SK-N-SH (cell line): Measurements from ENCODE around the gene PARD3. TPM values are rescaled to one million over a fixed set of nuclear protein-coding genes. Genes with fewer than 3 reads are reported as not detected.

Source experiments
- CTCF ChIA-PET: fragments of 300-600, 350-600 bp; formaldehyde crosslinking; extraction: SDS; loops from one replicate; lab custom pipeline; 2021; lab: Yijun Ruan, JAX
- POLR2A ChIA-PET: fragments of 350-600 bp; sonication (Branson Sonifier 250); formaldehyde crosslinking; extraction: SDS; loops from one replicate; lab custom pipeline; 2020; ENCODE audit warnings: antibody characterized with exemption, inconsistent platforms; lab: Yijun Ruan, JAX
- DNase-seq: peaks from one replicate; pipeline ENCODE4 v3.0.0; 2012
- H2AFZ ChIP-seq: fragments of 200-600 bp; sonication (generic); 2 replicates; pipeline ENCODE4 v1.8.1; 2016; ENCODE audit warnings: antibody characterized with exemption, mild to moderate bottlenecking, low read depth
- H3F3A ChIP-seq: fragments of 200-600 bp; sonication (generic); replicated peaks from 2 replicates; pipeline ENCODE3; 2016; ENCODE audit warnings: antibody characterized with exemption, mild to moderate bottlenecking; ENCODE audit not compliant: insufficient read depth
- H3K27ac ChIP-seq, 2 experiments: fragments of 200-500 bp in 1 of 2; fragments of 200-600 bp in 1 of 2; sonication (Bioruptor generic) in 1 of 2; sonication (generic), shearing (Covaris generic) in 1 of 2; 2 replicates each; pipeline versions ENCODE4 v1.5.1 to v1.6.1; 2014 to 2016; ENCODE audit warnings: low read depth in 2 of 2, inconsistent platforms in 1 of 2, low read length in 1 of 2, mild to moderate bottlenecking in 1 of 2, mixed read lengths in 1 of 2
- H3K27me3 ChIP-seq: fragments of 200-600 bp; sonication (generic), shearing (Covaris generic); 2 replicates; pipeline ENCODE4 v1.6.1; 2016; ENCODE audit warnings: mixed run types; ENCODE audit not compliant: insufficient read depth
- H3K36me3 ChIP-seq, 2 experiments: fragments of 200-500 bp in 1 of 2; fragments of 200-600 bp in 1 of 2; sonication (Bioruptor generic) in 1 of 2; sonication (generic) in 1 of 2; replicated peaks in 1 of 2; 2 replicates each; pipeline versions ENCODE3 to v1.5.1; 2014 to 2016; ENCODE audit warnings: low read length in 1 of 2, mild to moderate bottlenecking in 1 of 2; ENCODE audit not compliant: insufficient read depth in 2 of 2, control insufficient read depth in 1 of 2
- H3K4me1 ChIP-seq, 2 experiments: fragments of 200-500 bp in 1 of 2; fragments of 200-600 bp in 1 of 2; sonication (Bioruptor generic) in 1 of 2; sonication (generic), shearing (Covaris generic) in 1 of 2; 2 replicates each; pipeline versions ENCODE4 v1.5.1 to v1.6.1; 2014 to 2016; ENCODE audit warnings: low read depth in 1 of 2, low read length in 1 of 2, mixed run types in 1 of 2; ENCODE audit not compliant: insufficient read depth in 2 of 2, control insufficient read depth in 1 of 2
- H3K4me2 ChIP-seq: fragments of 200-600 bp; sonication (generic), shearing (Covaris generic); 2 replicates; pipeline ENCODE4 v1.6.1; 2017; ENCODE audit warnings: mixed run types
- H3K4me3 ChIP-seq, 2 experiments: fragments of 200-500 bp in 1 of 2; fragments of 200-600 bp in 1 of 2; sonication (Bioruptor generic) in 1 of 2; sonication (generic), shearing (Covaris generic) in 1 of 2; 2 replicates each; pipeline versions ENCODE4 v1.5.1 to v1.8.1; 2014 to 2016; ENCODE audit warnings: low read depth in 2 of 2, inconsistent platforms in 1 of 2, low read length in 1 of 2, mild to moderate bottlenecking in 1 of 2, mixed read lengths in 1 of 2, moderate library complexity in 1 of 2
- H3K79me2 ChIP-seq: fragments of 200-600 bp; sonication (generic); 2 replicates; pipeline ENCODE4 v1.8.1; 2017; ENCODE audit warnings: mild to moderate bottlenecking; ENCODE audit not compliant: insufficient read depth
- H3K9ac ChIP-seq: fragments of 200-600 bp; sonication (generic); 2 replicates; pipeline ENCODE4 v1.6.1; 2017; ENCODE audit warnings: mixed run types
- H3K9me2 ChIP-seq: fragments of 200-600 bp; sonication (generic); 2 replicates; pipeline ENCODE4 v1.6.1; 2017; ENCODE audit warnings: mixed run types
- H3K9me3 ChIP-seq: fragments of 200-600 bp; sonication (generic); 2 replicates; pipeline ENCODE4 v1.6.1; 2017; ENCODE audit warnings: mixed run types, mild to moderate bottlenecking, moderate library complexity
- H4K20me1 ChIP-seq: fragments of 200-600 bp; sonication (generic); 2 replicates; pipeline ENCODE4 v1.6.1; 2017; ENCODE audit warnings: mild to moderate bottlenecking, mixed run types; ENCODE audit not compliant: insufficient read depth
- CHD2 ChIP-seq: fragments of 150-350 bp; IDR thresholded peaks from 2 replicates; pipeline ENCODE4 v1.6.1; 2018; ENCODE audit warnings: low read length; ENCODE audit not compliant: partially characterized antibody
- ELF1 ChIP-seq: IDR thresholded peaks from 2 replicates; pipeline ENCODE4 v1.4.0; 2012
- EZH2phosphoT487 ChIP-seq: fragments of 200-600 bp; sonication (generic); IDR thresholded peaks from 2 replicates; pipeline ENCODE4 v1.6.1; 2017; ENCODE audit warnings: low read depth, mixed run types, mild to moderate bottlenecking, antibody characterized with exemption, moderate library complexity, borderline replicate concordance
- FOSL2 ChIP-seq: IDR thresholded peaks from 2 replicates; pipeline ENCODE4 v1.4.0; 2012; ENCODE audit warnings: low read depth, mild to moderate bottlenecking, moderate library complexity, borderline replicate concordance
- FOXM1 ChIP-seq: IDR thresholded peaks from 2 replicates; pipeline ENCODE4 v1.4.0; 2012; ENCODE audit warnings: low read depth, mild to moderate bottlenecking
- GABPA ChIP-seq: IDR thresholded peaks from 2 replicates; pipeline ENCODE4 v1.4.0; 2012; ENCODE audit warnings: low read depth, mild to moderate bottlenecking
- GATA2 ChIP-seq: sonication (generic); formaldehyde crosslinking; IDR thresholded peaks from 2 replicates; pipeline ENCODE4 v1.5.0; 2020; ENCODE audit warnings: mild to moderate bottlenecking, missing genetic modification reagents
- MEF2A ChIP-seq: IDR thresholded peaks from 2 replicates; pipeline ENCODE4 v1.4.0; 2012; ENCODE audit warnings: low read depth, borderline replicate concordance
- NFIC ChIP-seq: IDR thresholded peaks from 2 replicates; pipeline ENCODE4 v1.4.0; 2012; ENCODE audit warnings: borderline replicate concordance
- NRF1 ChIP-seq: IDR thresholded peaks from 2 replicates; pipeline ENCODE4 v1.6.1; 2012; ENCODE audit warnings: low read depth, mild to moderate bottlenecking, low read length
- POLR2AphosphoS5 ChIP-seq: IDR thresholded peaks from 2 replicates; pipeline ENCODE4 v1.6.1; 2012; ENCODE audit warnings: low read depth, low read length
- TAF1 ChIP-seq: IDR thresholded peaks from 2 replicates; pipeline ENCODE4 v1.6.1; 2012; ENCODE audit warnings: low read depth, mild to moderate bottlenecking, low read length, moderate library complexity, borderline replicate concordance
- TEAD4 ChIP-seq: IDR thresholded peaks from 2 replicates; pipeline ENCODE4 v1.4.0; 2012; ENCODE audit warnings: mild to moderate bottlenecking, borderline replicate concordance; ENCODE audit not compliant: insufficient read depth
- YY1 ChIP-seq: IDR thresholded peaks from 2 replicates; pipeline ENCODE4 v1.4.0; 2012; ENCODE audit warnings: low read depth, mild to moderate bottlenecking
- WGBS: methylation state at CpG from one replicate; pipeline ENCODE4 v1.1.6; 2017; ENCODE audit warnings: low lambda C conversion rate; 5-methylcytosine and 5-hydroxymethylcytosine counted together
- polyA plus RNA-seq, 3 experiments: library from polyadenylated mRNA; depleted of rRNA; stranded (reverse); fragments of >200 nt; gene quantifications; 2 replicates each; pipeline ENCODE4 v1.2.3, GENCODE V29; 2012
- TF ChIP-seq, protein P1 (sequence below): IDR thresholded peaks from 2 replicates; pipeline ENCODE4; 2012
- TF ChIP-seq, protein P2 (sequence below): IDR thresholded peaks from 2 replicates; pipeline ENCODE4 v1.4.0; 2012; ENCODE audit warnings: low read depth, borderline replicate concordance
- TF ChIP-seq, protein P3 (sequence below): fragments of 150-350 bp; IDR thresholded peaks from 2 replicates; pipeline ENCODE4 v1.6.1; 2017; ENCODE audit warnings: antibody characterized with exemption, low read length, low read depth, borderline replicate concordance
- TF ChIP-seq, protein P4 (sequence below): IDR thresholded peaks from 2 replicates; pipeline ENCODE4 v1.4.0; 2012; ENCODE audit warnings: low read depth
- TF ChIP-seq, protein P5 (sequence below): IDR thresholded peaks from 2 replicates; pipeline ENCODE4 v1.6.1; 2012; ENCODE audit warnings: mild to moderate bottlenecking, low read depth, low read length, moderate library complexity
- TF ChIP-seq, protein P6 (sequence below): IDR thresholded peaks from 2 replicates; pipeline ENCODE4 v1.4.0; 2012; ENCODE audit warnings: low read depth, borderline replicate concordance

PARD3 gene
- polyA plus RNA-seq, 1 of the 3 experiments (the other 2 are of a cell fraction), result 29.4 TPM

DNA sequence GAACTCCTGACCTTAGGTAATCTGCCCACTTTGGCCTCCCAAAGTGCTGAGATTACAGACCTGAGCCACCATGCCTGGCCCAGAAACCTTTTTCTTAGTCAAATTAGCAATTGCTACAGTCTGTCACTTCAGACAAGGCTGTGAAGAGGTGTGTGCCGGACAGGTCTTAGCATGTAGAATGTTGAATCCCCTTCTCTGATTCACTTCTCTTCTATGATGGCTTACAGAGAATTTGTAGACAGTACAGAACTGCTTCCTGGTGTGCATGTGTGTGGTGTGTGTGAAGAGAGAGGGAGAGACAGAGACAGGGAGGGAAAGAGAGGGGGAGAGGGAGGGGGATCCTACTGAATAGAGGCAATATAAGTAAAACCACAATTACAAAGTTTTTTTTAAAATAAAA, 150.4 kb downstream of the PARD3 start:
- WGBS, result 100% methylated on average over 1 of the region's 1 CpG
- POLR2A ChIA-PET, result no interaction called here
- peaks cover 6% of the 10 kb centered on the region for H3F3A ChIP-seq
- H3K9me2 ChIP-seq, result no peaks in the 10 kb centered on the region
- TF ChIP-seq NRF1, result no peak
- TF ChIP-seq GATA2 (CRISPR knock-in tag), result no peak
- no peak for TF ChIP-seq POLR2AphosphoS5
- TF ChIP-seq TAF1, result no peak
- no peak for TF ChIP-seq NFIC
- TF ChIP-seq, protein P1, sequence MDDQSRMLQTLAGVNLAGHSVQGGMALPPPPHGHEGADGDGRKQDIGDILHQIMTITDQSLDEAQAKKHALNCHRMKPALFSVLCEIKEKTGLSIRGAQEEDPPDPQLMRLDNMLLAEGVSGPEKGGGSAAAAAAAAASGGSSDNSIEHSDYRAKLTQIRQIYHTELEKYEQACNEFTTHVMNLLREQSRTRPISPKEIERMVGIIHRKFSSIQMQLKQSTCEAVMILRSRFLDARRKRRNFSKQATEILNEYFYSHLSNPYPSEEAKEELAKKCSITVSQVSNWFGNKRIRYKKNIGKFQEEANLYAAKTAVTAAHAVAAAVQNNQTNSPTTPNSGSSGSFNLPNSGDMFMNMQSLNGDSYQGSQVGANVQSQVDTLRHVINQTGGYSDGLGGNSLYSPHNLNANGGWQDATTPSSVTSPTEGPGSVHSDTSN, result no peak
- TF ChIP-seq, protein P2, sequence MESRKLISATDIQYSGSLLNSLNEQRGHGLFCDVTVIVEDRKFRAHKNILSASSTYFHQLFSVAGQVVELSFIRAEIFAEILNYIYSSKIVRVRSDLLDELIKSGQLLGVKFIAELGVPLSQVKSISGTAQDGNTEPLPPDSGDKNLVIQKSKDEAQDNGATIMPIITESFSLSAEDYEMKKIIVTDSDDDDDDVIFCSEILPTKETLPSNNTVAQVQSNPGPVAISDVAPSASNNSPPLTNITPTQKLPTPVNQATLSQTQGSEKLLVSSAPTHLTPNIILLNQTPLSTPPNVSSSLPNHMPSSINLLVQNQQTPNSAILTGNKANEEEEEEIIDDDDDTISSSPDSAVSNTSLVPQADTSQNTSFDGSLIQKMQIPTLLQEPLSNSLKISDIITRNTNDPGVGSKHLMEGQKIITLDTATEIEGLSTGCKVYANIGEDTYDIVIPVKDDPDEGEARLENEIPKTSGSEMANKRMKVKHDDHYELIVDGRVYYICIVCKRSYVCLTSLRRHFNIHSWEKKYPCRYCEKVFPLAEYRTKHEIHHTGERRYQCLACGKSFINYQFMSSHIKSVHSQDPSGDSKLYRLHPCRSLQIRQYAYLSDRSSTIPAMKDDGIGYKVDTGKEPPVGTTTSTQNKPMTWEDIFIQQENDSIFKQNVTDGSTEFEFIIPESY, result no peak
- no peak for TF ChIP-seq TEAD4
- TF ChIP-seq, protein P3, sequence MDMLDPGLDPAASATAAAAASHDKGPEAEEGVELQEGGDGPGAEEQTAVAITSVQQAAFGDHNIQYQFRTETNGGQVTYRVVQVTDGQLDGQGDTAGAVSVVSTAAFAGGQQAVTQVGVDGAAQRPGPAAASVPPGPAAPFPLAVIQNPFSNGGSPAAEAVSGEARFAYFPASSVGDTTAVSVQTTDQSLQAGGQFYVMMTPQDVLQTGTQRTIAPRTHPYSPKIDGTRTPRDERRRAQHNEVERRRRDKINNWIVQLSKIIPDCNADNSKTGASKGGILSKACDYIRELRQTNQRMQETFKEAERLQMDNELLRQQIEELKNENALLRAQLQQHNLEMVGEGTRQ, result no peak
- TF ChIP-seq FOXM1, result no peak
- no peak for TF ChIP-seq ELF1
- TF ChIP-seq, protein P4, sequence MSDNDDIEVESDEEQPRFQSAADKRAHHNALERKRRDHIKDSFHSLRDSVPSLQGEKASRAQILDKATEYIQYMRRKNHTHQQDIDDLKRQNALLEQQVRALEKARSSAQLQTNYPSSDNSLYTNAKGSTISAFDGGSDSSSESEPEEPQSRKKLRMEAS, result no peak
- no peak for TF ChIP-seq EZH2phosphoT487
- no peak for TF ChIP-seq GABPA
- TF ChIP-seq, protein P5, sequence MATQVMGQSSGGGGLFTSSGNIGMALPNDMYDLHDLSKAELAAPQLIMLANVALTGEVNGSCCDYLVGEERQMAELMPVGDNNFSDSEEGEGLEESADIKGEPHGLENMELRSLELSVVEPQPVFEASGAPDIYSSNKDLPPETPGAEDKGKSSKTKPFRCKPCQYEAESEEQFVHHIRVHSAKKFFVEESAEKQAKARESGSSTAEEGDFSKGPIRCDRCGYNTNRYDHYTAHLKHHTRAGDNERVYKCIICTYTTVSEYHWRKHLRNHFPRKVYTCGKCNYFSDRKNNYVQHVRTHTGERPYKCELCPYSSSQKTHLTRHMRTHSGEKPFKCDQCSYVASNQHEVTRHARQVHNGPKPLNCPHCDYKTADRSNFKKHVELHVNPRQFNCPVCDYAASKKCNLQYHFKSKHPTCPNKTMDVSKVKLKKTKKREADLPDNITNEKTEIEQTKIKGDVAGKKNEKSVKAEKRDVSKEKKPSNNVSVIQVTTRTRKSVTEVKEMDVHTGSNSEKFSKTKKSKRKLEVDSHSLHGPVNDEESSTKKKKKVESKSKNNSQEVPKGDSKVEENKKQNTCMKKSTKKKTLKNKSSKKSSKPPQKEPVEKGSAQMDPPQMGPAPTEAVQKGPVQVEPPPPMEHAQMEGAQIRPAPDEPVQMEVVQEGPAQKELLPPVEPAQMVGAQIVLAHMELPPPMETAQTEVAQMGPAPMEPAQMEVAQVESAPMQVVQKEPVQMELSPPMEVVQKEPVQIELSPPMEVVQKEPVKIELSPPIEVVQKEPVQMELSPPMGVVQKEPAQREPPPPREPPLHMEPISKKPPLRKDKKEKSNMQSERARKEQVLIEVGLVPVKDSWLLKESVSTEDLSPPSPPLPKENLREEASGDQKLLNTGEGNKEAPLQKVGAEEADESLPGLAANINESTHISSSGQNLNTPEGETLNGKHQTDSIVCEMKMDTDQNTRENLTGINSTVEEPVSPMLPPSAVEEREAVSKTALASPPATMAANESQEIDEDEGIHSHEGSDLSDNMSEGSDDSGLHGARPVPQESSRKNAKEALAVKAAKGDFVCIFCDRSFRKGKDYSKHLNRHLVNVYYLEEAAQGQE, result no peak
- no peak for TF ChIP-seq CHD2
- no peak for TF ChIP-seq MEF2A
- no peak for TF ChIP-seq YY1
- no peak for TF ChIP-seq FOSL2
- TF ChIP-seq, protein P6, sequence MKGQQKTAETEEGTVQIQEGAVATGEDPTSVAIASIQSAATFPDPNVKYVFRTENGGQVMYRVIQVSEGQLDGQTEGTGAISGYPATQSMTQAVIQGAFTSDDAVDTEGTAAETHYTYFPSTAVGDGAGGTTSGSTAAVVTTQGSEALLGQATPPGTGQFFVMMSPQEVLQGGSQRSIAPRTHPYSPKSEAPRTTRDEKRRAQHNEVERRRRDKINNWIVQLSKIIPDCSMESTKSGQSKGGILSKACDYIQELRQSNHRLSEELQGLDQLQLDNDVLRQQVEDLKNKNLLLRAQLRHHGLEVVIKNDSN, result no peak
- H4K20me1 ChIP-seq, result peaks cover 30% of the 10 kb centered on the region
- no peaks in the 10 kb centered on the region for H3K36me3 ChIP-seq
- DNase-seq, result no peak
- no peak overlapping the region for H3K27ac ChIP-seq
- H3K79me2 ChIP-seq, result peaks cover 41% of the 10 kb centered on the region; the same call in 1 of the 2 replicates
- peaks cover 5 to 12% of the 10 kb centered on the region in 2 experiments; a peak in 2 of 4 replicates for H3K4me1 ChIP-seq
- H3K27me3 ChIP-seq, result no peaks in the 10 kb centered on the region
- H2AFZ ChIP-seq, result no peak overlapping the region
- H3K4me3 ChIP-seq, result no peak overlapping the region
- H3K9ac ChIP-seq, result no peak overlapping the region
- H3K9me3 ChIP-seq, result no peaks in the 10 kb centered on the region
- CTCF ChIA-PET, result interaction anchor here (2.9 kb wide), 1 partner anchor 26 kb away, joined by 12 read pairs; no protein-coding TSS in a partner anchor
- H3K4me2 ChIP-seq, result no peak overlapping the region
